Endothelial cell of umbilical vein (primary cell): ENCODE measurements around the gene TNFAIP8L3. TPM values are rescaled to one million over a fixed set of nuclear protein-coding genes. Genes with fewer than 3 reads are reported as not detected.

Experiments used
- BruUV-seq: library from RNA; stranded (reverse); fragments of 400-500 nt; replicated peaks from 2 replicates; lab custom pipeline; 2021; lab: Mats Ljungman, UMichigan
- CTCF ChIA-PET: fragments of 300-600, 350-600 bp; sonication (Branson Sonifier 250); formaldehyde crosslinking; loops from one replicate; lab custom pipeline; 2021; ENCODE audit warnings: antibody characterized with exemption, inconsistent platforms; lab: Charles Lee
- POLR2A ChIA-PET: fragments of 300-600, 350-600 bp; sonication (Branson Sonifier 250); formaldehyde crosslinking; loops from one replicate; lab custom pipeline; 2021; ENCODE audit warnings: antibody characterized with exemption, inconsistent platforms; lab: Charles Lee
- DNase-seq: peaks from one replicate; pipeline ENCODE4 v3.0.0-alpha.2; 2011; ENCODE audit warnings: low read depth, low spot score
- FAIRE-seq: peaks from 2 replicates; lab custom pipeline; 2011; peaks lifted over from hg19 to GRCh38; lab: Jason Lieb, UNC
- H2AFZ ChIP-seq: 2 replicates; pipeline ENCODE4 v1.6.0; 2012; ENCODE audit warnings: low read depth, low read length, control low read depth, inconsistent platforms
- H3K27ac ChIP-seq: 2 replicates; pipeline ENCODE4 v1.5.1; 2011; ENCODE audit warnings: low read depth, mild to moderate bottlenecking, control low read depth, low read length, moderate library complexity; ENCODE audit not compliant: insufficient read depth
- H3K27me3 ChIP-seq, 2 experiments: 2 replicates each; pipeline versions ENCODE4 v1.6.0 to v1.6.1; 2011; ENCODE audit warnings: low read length in 2 of 2, mixed read lengths in 1 of 2; ENCODE audit not compliant: control insufficient read depth in 2 of 2, insufficient read depth in 2 of 2
- H3K36me3 ChIP-seq, 2 experiments: 2 replicates in 1 of 2; 3 replicates in 1 of 2; pipeline ENCODE4 v1.5.1; 2011; ENCODE audit warnings: low read length in 2 of 2, mild to moderate bottlenecking in 1 of 2, moderate library complexity in 1 of 2; ENCODE audit not compliant: control insufficient read depth in 2 of 2, insufficient read depth in 2 of 2; ENCODE audit errors: extremely low read depth in 1 of 2
- H3K4me1 ChIP-seq: 3 replicates; pipeline ENCODE4 v1.5.1; 2011; ENCODE audit warnings: mild to moderate bottlenecking, low read length; ENCODE audit not compliant: control insufficient read depth, insufficient read depth; ENCODE audit errors: extremely low read depth
- H3K4me2 ChIP-seq: 2 replicates; pipeline ENCODE4 v1.6.1; 2011; ENCODE audit warnings: low read length, control low read depth, mixed read lengths; ENCODE audit not compliant: insufficient read depth
- H3K4me3 ChIP-seq, 3 experiments: fragments of 200-600 bp in 1 of 3; sonication (generic), shearing (Covaris generic) in 1 of 3; replicated peaks in 1 of 3; 2 replicates each; pipeline ENCODE4 v1.5.1; 2011 to 2016; ENCODE audit warnings: control low read depth in 3 of 3, low read length in 3 of 3, mild to moderate bottlenecking in 2 of 3, inconsistent platforms in 1 of 3, low read depth in 1 of 3, moderate library complexity in 1 of 3; ENCODE audit not compliant: insufficient read depth in 1 of 3
- H3K79me2 ChIP-seq: 2 replicates; pipeline ENCODE4 v1.6.0; 2012; ENCODE audit warnings: low read length, inconsistent platforms; ENCODE audit not compliant: control insufficient read depth, insufficient read depth
- H3K9ac ChIP-seq: replicated peaks from 2 replicates; pipeline ENCODE3; 2011; ENCODE audit warnings: low read length, control low read depth; ENCODE audit not compliant: insufficient read depth; ENCODE audit errors: extremely low read depth
- H3K9me1 ChIP-seq: replicated peaks from 3 replicates; pipeline ENCODE4 v1.6.0; 2011; ENCODE audit warnings: mild to moderate bottlenecking, low read length; ENCODE audit not compliant: control insufficient read depth, insufficient read depth; ENCODE audit errors: extremely low read depth
- H3K9me3 ChIP-seq: replicated peaks from 2 replicates; pipeline ENCODE4 v1.5.1; 2012; ENCODE audit warnings: low read length, inconsistent platforms; ENCODE audit not compliant: control insufficient read depth, insufficient read depth
- H4K20me1 ChIP-seq: replicated peaks from 2 replicates; pipeline ENCODE3; 2011; ENCODE audit warnings: mild to moderate bottlenecking, low read length; ENCODE audit not compliant: control insufficient read depth, insufficient read depth; ENCODE audit errors: extremely low read depth
- CTCF ChIP-seq, 2 donors: IDR thresholded peaks; 1 replicate in 1 of 2; 2 replicates in 1 of 2; pipeline ENCODE4 v1.5.1; 2011; ENCODE audit warnings: low read length in 2 of 2, mild to moderate bottlenecking in 2 of 2, moderate library complexity in 2 of 2, control low read depth in 1 of 2, inconsistent platforms in 1 of 2, low read depth in 1 of 2; ENCODE audit not compliant: insufficient read depth in 1 of 2; ENCODE audit errors: extremely low read depth in 1 of 2
- FOS ChIP-seq: IDR thresholded peaks from 2 replicates; pipeline ENCODE4 v1.6.1; 2011; ENCODE audit warnings: mild to moderate bottlenecking, low read length, moderate library complexity, borderline replicate concordance; ENCODE audit not compliant: insufficient read depth
- GATA2 ChIP-seq: IDR thresholded peaks from 2 replicates; pipeline ENCODE4 v1.7.0; 2011; ENCODE audit warnings: low read depth, mild to moderate bottlenecking, moderate library complexity, mixed read lengths, low read length; ENCODE audit not compliant: insufficient read length, insufficient read depth
- JUN ChIP-seq: IDR thresholded peaks from 2 replicates; pipeline ENCODE4 v1.6.1; 2011; ENCODE audit warnings: borderline replicate concordance, low read depth; ENCODE audit not compliant: insufficient read length, insufficient read depth
- MAX ChIP-seq: IDR thresholded peaks from 2 replicates; pipeline ENCODE4 v1.6.1; 2011; ENCODE audit not compliant: insufficient read depth, insufficient read length
- MYC ChIP-seq: IDR thresholded peaks from one replicate; pipeline ENCODE4 v1.6.1; 2011; ENCODE audit warnings: mild to moderate bottlenecking, low read depth, low read length
- POLR2A ChIP-seq: IDR thresholded peaks from 2 replicates; pipeline ENCODE4 v1.6.1; 2012; ENCODE audit warnings: low read depth, mild to moderate bottlenecking, control low read depth, low read length
- POLR2AphosphoS5 ChIP-seq: IDR thresholded peaks from 2 replicates; pipeline ENCODE4 v1.6.1; 2012; ENCODE audit warnings: low read depth, mild to moderate bottlenecking, control low read depth, low read length, moderate library complexity; ENCODE audit not compliant: insufficient read depth
- dilution Hi-C: fragments of 300-500 bp; cut with MboI; formaldehyde crosslinking; loops from one replicate; pipeline ENCODE4 v1.15.0; 2019; ENCODE audit warnings: low sequenced_read_pairs; ENCODE audit not compliant: extremely low pct_ligation_motif_present
- intact Hi-C: fragments of 100-400 bp; cut with micrococcal nuclease; formaldehyde crosslinking; loops from one replicate; pipeline ENCODE4 v1.10.0; 2022
- polyA plus RNA-seq, 4 experiments: library from polyadenylated mRNA; depleted of rRNA in 3 of 4; stranded (reverse) in 3 of 4; unstranded in 1 of 4; fragments of >200 nt; gene quantifications; 2 replicates each; pipeline versions ENCODE4 v1.2.1 to v1.2.3, GENCODE V29; 2011 to 2012; ENCODE audit warnings: missing spikeins in 1 of 4
- total RNA-seq: library from RNA; stranded (reverse); gene quantifications from 2 replicates; pipeline ENCODE4 v1.2.3, GENCODE V29; 2021

Gene TNFAIP8L3
- total and polyA plus RNA-seq, 2 donors (not counting 3 experiments of a cell fraction or from before 2014, with no cell fraction given), result 8.8 to 38.3 TPM

GRCh38 chr15:51074926-51075325 is 19.8 kb downstream of the TNFAIP8L3 start:
- no peak for DNase-seq
- POLR2A ChIA-PET, result no interaction called here
- TF ChIP-seq FOS, result no peak
- no peak for TF ChIP-seq GATA2
- no peak for TF ChIP-seq JUN
- TF ChIP-seq MYC, result no peak
- TF ChIP-seq CTCF (IDR thresholded peaks at IDR 0.05; ENCODE audit: extremely low read depth in 1 of 2, insufficient read depth in 1 of 2, low read depth in 1 of 2, low read length in 2 of 2), result no peak
- no peak for TF ChIP-seq POLR2AphosphoS5
- no peak for TF ChIP-seq MAX
- no peak for TF ChIP-seq POLR2A
- BruUV-seq, result no TSS peak
- Histone ChIP-seq H3K9ac (no peak overlapping the region), H3K4me1 (peaks cover 3% of the 10 kb centered on the region), H4K20me1 (no peaks in the 10 kb centered on the region), H2AFZ (no peak overlapping the region), H3K9me1 (no peaks in the 10 kb centered on the region), H3K27ac (no peak overlapping the region), H3K36me3 (peaks cover 0 to 4% of the 10 kb centered on the region in 2 experiments), H3K4me3 (no peak overlapping the region), H3K79me2 (peaks cover 83% of the 10 kb centered on the region), H3K9me3 (no peaks in the 10 kb centered on the region), H3K27me3 (no peaks in the 10 kb centered on the region), H3K4me2 (no peak overlapping the region)
- intact Hi-C loops (no loop called here), dilution Hi-C loops (no loop called here)
- FAIRE-seq, result no peak
- CTCF ChIA-PET, result interaction anchor here (0.7 to 1.5 kb wide), 5 partner anchors 10 to 58 kb away, joined by 3 to 7 read pairs (median 3); no protein-coding TSS in a partner anchor
